Measurements from ENCODE around the gene EHBP1. TPM values are rescaled to one million over a fixed set of nuclear protein-coding genes. Genes with fewer than 3 reads are reported as not detected.
"Not testable (repeated sequence)": the region's sequence is repeated elsewhere in the genome, so short reads cannot be mapped to it uniquely, and the experiment has no call there.

Gene EHBP1
- polyA plus RNA-seq, 1 donor: 51.1 TPM

DNA sequence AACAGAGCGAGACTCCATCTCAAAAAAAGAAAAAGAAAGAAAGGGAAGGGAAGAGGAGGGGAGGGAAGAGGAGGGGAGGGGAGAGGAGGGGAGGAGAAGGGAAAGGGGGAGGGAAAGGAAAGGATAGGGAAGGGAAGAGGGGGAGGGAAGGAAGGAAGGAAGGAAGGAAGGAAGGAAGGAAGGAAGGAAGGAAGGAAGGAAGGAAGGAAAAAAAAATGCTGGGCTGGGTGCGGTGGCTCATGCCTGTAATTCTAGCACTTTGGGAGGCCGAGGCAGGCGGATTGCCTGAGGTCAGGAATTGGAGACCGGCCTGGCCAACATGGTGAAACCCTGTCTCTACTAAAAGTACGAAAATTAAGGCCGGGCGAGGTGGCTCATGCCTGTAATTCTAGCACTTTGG, 314.2 kb downstream of the EHBP1 start:
- not testable (repeated sequence) for DNase-seq

DNA sequence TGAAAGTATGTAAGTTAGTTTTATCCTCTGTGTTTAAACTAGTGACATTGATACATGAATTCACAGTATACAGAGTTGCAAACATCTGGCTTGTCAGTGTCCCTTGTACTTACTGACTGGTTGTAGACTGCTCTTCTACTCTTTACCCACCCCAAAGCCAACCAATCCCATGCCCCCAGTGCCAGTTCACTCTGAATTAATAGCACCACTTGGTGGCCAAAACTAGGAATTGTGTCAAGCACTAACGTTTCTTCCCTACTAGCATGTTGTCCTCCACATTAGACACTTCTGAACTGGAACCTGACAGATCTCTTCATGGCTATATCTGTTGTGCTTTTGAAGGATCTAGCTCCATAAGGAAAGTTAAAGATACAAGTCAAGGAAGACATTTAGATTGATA, 317.9 kb downstream of the EHBP1 start:
- DNase-seq: no peak

DNA sequence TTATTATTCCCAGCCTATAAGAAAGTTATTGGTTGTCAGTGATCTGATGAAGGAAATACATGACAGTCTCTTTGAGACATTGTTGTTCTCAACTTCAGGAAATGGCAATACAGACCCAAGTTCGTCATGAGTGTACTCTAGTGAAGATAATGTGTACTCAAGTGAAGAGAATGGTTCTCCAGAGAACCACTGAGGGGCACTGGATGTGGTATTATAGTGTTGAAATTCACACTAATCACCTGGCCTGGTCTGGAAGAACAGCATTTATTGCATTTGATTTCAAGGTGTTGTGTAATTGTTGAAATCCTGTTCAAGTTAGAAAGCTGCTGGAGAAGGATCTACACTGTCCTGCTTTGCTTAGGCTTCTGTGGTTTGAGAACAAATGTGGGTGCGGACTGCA, 321.7 kb downstream of the EHBP1 start:
- DNase-seq: no peak

DNA sequence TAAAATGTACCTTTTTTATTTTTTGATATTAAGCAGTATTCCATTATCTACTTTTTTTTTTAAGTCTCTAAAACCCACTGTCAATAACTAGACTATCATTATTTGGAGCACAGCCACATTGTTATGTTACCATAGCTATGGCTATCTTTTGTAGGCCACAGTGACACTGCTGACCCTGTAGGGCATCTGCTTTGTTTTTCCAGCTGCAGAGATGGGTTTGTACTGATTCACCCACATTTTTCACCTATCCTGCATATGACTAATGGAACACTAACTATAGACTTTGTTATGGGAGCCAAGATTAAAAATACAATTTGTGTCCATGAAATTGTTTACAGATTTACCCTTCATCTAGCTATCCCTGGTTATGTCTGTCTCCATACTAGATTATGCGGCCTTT, 323.5 kb downstream of the EHBP1 start:
- DNase-seq: no peak

DNA sequence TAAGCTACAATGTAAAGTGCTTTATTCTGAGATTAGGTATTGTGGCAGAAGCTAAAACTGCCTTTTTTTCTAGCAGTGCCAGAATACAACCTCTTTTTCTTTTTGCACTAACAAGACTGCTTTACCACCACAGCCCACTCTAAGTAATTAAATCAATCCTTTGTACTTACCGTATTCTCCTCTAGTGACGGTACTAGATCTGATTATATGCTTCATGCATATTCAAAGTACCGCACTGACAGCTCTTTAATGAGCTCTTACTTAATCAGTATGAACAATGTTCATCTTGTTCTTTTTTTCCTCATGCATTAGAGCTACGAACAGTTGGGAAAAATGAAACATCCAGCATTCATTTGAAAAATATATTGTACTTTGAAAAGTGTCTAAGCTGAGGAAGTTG, 329.0 kb downstream of the EHBP1 start:
- no peak for DNase-seq

DNA sequence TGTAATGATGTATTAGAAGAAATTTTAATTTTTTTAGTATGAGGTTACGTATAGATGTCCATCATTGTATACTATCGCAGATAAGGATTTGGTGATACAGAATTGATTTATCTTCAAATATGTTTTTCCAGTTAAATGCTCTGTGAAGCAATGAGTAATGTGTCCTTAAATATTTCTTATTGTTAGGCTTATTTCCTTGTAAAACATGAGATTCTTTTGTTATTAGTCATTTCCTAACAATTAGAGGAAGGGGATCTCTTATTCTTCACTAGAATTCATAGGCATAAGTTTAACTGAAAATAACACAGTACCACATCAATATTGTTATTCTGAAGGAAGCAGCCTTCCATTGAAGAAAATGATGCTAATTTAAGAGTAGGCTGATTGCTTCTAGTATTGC, 329.7 kb downstream of the EHBP1 start:
- no peak for DNase-seq

DNA sequence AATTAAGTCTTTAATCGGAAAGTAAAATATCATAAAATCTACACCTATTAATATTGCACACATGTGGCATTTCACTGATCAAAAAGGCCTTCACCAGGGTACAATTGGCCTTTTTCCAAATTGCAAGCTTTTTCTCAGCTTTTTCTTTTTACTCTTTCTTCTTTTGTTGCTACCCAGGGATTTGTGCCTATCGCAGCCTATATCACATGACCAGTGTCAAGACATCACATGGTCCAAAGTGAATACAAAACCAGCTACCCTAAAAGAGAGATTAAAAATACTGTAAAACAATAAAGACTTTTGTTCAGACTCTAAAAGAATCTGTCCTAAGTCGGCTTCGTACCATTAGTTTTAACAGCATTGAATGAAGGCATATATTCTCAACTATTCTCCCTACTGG, 330.1 kb downstream of the EHBP1 start:
- DNase-seq: no peak

DNA sequence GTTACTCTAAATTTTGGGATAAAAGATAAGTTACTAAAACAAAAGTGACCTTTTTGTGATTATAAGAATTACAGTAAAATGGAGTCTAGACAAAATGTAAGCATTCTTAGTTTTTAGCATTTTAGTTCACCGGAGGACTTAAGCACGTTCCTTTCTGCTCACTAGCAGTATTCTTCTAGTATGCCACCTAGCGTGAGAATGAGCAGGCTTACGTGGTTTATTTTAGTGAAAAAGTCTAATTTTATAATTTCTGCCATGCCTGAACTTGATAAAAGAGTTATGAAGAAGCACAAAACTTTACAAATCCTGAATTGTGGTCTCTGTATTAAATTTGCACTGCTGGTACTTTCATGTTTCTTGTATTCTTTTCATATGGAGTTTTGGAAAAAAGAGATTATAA, 332.5 kb downstream of the EHBP1 start:
- no peak for DNase-seq

DNA sequence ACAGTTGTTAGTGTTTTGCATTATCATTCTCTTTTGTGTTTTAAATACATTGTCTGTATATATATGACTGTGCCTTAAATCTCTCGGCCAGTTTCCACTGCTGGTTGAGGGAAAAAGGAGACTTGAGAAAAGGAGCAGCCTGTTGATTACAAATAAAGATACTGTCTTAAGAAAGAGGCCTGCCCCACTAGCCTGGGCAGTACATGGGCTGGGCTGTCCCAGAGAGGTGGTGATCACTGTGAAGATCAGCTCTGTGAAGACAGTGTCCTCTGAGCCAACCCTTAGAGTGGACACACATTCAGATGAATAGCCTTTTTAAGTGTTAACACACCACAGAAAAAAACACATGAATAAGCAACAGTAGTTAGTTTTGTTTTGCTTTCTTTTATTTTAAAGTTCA, 335.1 kb downstream of the EHBP1 start:
- DNase-seq: no peak

DNA sequence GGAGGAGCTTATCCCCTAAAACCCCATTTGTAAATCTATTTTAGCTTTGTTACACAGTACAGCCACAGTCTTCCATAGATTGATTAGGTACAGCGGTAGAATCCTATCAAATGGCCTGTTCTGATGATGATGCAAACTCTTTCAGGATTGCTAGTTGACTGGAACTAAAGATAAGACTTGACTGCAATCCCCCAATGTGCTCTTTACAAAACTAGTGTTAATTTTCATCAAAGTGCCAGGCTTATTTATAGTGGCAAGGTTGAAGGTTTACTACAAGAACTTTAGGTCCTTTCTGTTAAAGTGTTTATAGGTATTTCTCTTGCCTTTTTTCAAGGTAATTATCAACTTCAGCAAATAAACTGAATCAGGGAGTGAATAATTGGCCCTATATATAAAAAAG, 336.1 kb downstream of the EHBP1 start:
- DNase-seq: no peak

DNA sequence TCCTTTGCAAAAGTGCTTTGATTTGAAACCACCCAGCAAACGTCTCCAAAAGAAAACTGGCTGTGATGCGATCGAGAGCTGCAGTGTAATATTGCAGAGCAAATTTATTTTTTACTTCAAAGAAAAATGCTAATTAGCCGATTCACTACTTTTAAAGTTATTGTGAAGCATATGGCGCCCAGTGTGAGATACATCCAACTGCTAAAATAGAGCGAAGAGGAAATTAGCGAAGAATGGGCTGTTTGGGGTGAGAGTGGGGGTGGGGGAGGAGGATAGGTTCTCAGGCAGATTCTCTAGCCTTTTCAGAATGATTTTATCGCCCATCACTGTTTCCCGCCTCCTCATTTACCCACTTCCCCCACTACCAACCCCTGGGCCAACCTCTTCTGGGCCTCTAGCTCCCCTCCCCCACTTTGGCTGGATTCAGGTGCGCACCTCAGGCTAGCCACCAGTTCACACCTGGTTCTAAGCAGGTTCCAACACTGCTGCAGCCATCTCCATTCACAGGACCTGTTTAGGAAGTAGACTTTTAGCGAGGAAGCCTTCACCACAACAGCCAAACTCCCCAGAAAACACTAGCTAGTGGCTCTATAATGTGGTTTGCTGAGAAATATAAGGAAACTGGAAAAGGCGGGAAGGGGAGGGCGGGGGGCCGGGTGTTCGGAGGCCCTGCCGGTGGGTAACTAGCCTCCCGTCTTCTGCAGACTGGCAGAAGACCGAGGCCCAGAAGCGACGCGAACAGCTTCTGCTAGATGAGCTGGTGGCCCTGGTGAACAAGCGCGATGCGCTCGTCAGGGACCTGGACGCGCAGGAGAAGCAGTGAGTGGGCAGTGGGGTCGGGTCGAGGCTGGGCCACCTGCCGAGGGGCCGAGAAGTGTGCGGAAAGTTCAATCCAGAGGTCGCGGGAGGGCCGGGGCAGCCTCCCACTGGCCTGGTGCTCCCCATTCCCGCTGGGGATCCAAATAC, 339.1 kb downstream of the EHBP1 start:
- no peak for DNase-seq

DNA sequence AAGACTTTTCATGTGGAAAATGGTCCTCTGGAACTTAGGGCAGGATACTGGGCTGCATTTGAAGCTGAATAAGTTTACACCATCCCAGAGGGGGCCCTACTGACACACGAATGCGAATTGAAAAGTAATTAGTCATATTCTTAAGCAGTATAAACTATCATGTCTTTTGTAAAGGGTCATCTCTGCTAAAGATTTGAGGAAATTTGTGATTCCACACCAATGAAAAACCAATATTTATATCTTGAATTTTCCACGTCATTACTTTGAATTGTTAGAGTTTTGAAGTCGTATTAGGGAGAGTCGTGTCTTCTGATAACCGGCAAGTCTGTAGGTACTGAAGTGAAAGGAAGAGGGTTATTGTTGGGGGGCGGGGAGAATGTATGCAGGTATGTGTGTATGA, 341.0 kb downstream of the EHBP1 start:
- DNase-seq: no peak

DNA sequence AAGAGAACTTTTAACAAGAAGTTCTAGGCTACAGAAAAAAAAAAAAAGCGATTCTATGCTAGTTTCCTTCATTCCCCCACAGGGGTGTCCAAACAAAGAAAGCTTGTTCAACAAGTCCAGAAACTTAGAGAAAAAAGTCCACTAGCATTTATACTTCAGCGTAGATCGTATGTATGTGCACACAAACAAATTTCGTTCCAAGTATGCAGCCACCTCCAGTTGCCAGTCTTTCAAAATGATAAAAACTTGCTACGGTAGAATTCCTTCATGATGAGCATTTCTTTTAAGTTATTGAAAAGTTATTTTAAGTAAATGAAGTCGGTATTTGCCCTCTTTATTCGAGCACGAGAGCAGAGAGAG, 341.4 kb downstream of the EHBP1 start:
- DNase-seq: no peak

DNA sequence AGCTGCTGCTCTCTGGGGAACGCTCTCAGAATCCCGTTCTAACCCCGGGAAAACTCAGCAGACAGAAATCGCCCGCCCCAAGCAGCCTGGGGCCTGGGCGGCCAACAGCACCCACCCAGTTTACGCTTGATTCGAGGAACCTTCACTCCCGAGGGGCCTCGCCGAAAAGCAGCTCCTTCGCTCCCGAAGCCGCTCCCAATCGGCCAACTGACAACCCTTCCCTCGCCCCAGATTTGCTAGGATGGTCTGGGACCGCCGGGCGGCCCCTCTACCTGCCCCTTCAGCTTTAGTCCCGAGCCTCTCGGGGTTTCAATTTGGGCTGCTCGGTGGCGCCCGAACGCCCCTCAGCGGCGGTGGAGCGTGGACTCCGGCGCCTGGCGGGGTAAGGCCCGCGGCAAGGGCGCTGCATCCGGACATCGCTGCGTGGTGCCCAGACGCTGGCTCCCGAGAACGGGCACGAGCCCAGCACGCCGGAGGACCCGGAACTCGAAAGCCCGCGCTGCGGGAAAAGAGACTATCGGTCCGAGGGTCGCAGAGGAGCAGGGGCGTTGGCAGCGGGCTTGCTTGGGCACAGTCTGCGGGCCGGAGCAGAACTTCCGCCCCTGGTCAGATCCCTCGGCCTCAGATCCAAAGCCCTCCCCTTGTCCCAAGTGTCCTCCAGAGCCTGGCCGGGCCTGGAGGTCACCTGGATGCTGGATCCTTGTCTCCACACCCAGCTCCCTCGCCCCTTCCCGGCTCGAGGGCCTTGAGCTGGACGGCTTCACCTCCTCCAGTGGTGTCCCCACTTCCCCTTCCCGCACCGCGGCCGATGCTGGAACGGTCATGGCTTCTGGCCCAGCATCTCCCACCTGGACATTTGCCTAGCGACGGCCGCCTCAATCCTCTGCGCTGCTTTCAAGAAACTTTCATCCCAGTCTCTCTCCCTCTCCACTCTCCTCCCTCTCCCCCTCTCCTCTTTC, 342.1 kb downstream of the EHBP1 start:
- no peak for DNase-seq

DNA sequence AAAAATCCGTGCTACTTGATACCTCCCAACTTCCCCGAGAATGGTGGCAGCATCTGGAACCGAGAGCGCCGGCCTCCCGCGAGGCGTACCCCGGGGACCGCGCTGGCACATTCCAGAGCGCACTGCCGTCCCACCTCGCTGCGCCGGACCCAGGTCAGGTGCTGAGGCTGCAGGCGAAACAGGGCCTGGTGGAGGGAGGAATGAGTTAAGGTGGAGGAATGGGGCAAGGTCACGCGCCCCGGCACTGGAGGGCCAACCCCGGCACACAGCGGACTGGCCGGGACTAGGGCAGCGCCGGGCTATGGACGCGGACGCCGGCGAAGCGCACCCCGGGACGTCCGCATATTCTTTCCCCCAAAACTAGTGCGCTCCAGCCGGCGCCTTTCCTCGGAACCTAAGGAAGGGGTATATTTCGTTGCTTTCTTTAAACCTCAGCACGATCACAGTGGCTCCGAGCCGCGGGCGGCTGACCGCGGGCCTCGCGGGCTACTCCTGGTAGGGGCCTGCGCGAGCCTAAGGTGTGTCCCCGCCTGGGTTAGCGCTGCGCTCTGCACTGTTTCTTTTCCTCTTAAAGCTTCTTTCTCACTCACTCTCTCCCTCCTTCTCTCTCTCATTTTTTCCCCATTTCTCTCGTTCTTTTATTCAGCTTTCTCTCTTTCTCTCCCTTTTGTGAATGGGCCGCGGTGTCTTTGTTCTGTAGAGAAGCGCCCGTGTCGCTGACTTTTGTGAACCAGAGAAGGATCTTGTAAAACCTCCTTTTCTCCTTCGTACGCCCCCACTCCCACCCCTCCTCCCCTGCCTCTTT, 343.1 kb downstream of the EHBP1 start:
- no peak for DNase-seq

DNA sequence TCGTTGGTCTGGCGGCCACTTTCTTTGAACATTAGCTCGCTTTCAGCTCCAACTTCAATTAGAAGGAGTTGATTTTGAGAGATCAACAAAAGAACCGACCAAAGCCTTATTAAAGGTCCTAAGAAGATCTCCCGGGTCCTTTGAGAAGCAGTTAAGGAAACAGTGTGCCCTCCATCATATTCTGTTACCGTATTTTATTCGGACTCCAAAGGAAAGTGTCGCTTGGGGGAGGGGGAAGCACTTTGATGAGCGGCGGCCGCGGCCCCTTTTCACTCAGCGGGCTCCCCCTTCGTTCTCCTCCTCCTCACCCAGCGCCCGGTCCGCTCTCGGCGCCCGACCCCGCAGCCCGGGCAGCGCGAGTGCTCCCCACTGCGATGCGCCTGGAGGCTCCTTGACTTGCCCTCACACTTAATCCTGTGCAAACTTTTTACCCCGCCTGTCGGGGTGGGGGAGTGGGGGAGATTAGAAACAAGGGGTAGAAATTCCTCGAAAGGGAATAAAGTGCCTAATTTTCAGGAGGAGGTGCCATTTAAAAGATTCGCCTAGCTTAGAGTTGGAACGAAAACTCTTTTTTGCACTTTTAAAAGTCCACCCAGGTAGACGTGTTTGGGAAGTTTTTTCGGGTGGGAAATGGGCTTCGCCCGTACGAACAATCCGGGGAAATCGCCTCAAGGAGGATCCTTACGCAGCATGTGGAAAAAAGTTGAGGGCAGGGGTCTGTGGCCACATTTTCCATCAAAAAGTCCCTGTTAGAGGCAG, 343.9 kb downstream of the EHBP1 start:
- no peak for DNase-seq

DNA sequence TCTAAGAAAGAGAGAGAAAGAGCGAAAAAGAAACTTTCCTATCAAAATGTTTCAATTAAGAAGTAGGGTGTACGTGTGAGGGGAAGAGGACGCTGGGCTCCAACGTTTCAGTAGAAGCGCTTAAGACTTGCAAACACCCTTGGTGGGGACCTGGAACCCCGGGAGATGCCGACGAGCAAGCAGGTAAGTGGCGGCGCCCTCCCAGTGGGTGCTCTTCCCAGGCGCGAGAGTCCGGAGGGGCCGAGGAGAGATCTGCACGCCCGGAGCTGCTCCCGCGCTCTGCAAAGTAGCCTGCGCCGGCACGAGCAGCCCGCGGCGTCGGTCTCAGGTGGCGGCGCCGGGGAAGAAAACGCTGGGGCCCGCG, 344.4 kb downstream of the EHBP1 start:
- DNase-seq: no peak

DNA sequence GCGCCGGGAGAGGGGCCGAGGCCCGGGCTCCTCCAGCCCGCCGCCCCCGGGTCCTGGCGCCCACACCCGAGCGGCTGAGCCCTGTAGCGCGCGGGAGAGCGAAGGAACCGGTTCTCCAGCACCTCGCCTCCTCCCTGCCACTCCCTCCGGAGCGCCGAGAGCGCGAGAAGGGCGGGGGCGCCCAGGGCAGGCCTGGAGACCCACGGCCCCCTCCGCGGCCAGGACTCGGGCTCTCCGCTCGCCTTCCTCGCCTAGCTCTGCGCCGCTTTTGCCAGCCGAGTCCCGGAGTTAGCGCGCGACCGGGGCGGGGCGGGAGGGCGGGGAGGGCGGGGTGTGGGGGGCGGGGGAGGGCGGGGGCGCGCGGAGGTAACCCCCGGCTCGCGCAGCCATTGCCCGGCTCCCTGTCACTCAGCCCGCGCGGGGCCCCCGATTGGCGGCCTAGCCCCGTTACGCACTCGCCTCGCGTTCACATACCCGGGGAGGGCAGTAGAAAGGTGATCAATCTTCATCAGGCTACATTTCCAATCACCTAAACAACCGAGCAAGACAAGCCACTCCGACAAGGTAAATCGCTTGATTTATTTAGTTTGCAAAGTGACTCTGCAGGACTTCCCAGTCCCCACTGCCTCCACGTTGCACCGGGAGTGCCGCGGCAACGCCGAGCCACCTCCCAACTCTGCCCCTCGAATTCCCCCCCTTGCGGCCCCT, 345.0 kb downstream of the EHBP1 start, which contains the start of gene OTX1:
Gene OTX1 (plus strand): TSS at position 497 of the 708 bp plus-strand sequence. CDS start 2,161 bp downstream, outside the sequence.
- no peak for DNase-seq

DNA sequence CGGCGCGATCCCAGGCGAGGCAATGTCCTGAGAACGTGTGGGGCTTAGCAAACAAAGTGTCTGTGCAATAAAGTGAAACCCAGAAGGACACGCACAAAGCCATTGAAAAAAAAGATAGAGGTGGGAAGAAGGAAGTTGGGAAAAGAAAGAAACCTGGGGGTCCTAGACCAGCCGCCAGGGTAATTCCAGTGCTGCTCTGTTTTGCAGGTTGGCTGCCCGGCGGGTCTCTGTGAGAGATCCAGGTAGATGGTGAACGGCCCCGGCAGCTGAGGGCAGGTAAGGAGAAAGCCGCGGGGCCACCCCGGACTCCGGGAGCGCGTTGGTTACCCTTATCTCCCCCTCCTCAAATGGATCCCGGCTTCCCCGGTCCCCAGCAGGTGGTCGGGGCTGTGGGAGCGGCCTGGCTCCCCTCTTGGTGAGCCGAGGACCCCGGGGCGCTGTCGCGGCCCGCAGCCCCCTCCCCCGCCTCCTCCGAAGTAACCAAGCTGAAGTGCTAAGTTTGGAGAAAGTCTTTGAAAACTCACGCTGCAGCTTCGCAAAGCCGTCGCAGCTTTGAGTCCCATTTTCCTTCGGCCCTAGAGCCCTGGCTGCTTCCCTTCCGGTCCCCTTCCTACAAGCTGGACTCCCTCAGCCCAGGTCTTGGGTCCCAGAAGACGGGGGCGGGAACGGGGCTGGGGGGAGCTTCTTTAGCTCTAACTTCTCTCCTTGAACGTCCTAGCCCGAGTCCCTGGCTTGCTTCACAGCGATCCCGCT, 345.7 kb downstream of the EHBP1 start:
- no peak for DNase-seq

DNA sequence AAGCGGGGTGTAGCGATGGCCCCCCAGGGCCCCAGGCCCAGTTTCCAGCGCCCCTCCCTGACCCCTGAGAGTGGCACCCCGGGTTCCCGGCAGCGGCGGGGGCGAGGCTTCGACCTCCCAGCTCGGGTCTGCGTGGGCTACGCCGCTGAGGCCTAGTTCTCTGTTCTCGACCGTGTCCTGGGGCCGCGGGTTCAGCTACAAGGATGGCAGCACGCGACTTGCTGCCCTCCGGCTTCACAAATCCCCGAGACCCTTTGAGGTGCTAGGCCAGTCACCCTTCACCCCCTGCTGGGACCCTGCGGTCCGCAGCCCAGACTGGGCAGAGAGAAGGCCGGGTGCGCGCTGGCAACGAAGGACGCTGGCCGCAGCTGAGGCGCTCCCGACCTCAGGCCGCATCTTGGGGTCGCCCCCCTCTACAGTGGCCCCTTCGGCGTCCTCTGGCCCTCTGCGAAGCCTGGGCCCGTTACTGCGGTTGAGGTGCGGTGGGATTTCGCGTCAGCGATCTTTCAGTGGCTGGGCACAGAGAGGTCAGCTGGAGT, 346.4 kb downstream of the EHBP1 start:
- no peak for DNase-seq
